H7 (cell line): ENCODE measurements around the gene KLHL22. TPM values are rescaled to one million over a fixed set of nuclear protein-coding genes. Genes with fewer than 3 reads are reported as not detected.

Experiments used
- DNase-seq: peaks from one replicate; pipeline ENCODE4 v3.0.0; 2012
- H3K27me3 ChIP-seq: 2 replicates; pipeline ENCODE4 v1.6.0; 2011; ENCODE audit warnings: mild to moderate bottlenecking, low read length; ENCODE audit not compliant: control insufficient read depth, insufficient read depth
- H3K36me3 ChIP-seq: replicated peaks from 2 replicates; pipeline ENCODE4 v1.5.1; 2011; ENCODE audit warnings: low read length; ENCODE audit not compliant: control insufficient read depth, insufficient read depth
- H3K4me3 ChIP-seq: 2 replicates; pipeline ENCODE4 v1.5.1; 2011; ENCODE audit warnings: low read depth, mild to moderate bottlenecking, control low read depth, low read length, moderate library complexity; ENCODE audit not compliant: insufficient read depth
- total RNA-seq: library from RNA; depleted of rRNA; stranded (reverse); fragments of >200 nt; shearing (Covaris generic); gene quantifications from 2 replicates; pipeline ENCODE4 v1.2.3, GENCODE V29; 2014

The KLHL22 gene
- total RNA-seq, 1 experiment from 2014 or later: 28.9 TPM

DNA sequence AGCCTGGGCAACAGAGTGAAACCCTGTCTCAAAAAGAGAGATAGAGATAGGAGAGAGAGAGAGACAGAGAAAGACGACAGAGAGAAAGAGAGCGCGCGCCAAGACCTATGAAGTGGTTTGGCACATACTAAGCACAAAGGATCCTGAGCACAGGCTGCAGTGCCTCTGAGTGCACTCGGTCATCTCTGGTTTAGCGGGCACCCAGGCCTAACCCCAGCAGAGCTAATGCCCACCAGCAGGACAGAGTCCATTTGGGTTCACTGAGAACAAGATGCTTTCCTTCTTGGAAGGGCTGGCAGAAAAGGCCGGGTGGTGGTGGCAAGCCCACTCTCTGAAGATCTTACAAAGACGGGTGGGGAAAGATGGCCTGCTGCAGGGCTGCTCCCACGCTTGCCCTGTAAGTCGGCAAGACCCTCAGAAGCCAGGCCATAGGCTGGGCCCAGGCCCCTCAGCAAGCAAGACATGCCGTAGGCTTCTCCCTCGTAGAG, 61.3 kb downstream of the KLHL22 start:
- peaks cover 63% of the 10 kb centered on the region for H3K27me3 ChIP-seq
- H3K4me3 ChIP-seq: no peak overlapping the region
- H3K36me3 ChIP-seq: no peaks in the 10 kb centered on the region
- peak; percentile 28 for DNase-seq

DNA sequence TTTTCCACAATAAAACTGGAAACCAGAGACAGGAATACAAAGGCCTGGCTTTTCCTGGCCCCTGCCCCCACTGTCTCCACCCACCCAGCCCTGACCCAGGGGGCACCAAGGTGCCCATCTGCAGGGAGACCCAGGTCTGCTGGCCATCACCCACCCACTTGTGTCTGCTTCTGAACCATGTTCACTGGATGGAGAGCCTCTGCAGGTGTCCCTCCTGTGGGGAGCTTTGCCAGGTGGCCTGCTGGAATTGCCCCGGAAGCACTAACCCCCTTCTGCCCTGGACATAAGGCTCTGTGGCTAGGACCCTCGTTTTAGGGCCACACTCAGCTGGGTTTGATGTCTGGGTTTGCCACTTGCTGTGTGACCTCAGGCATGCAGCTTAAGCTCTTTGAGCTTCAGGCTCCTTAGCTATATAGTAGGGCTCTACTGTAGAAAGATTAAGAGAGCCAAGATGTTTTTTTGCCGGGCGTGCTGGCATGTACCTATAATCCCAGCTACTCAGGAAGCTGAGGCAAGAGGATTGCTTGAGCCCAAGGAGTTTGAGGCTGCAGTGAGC, 61.8 kb downstream of the KLHL22 start:
- peak; percentile 38 for DNase-seq
- Histone ChIP-seq H3K27me3 (peaks cover 61% of the 10 kb centered on the region), H3K36me3 (no peaks in the 10 kb centered on the region), H3K4me3 (no peak overlapping the region)

DNA sequence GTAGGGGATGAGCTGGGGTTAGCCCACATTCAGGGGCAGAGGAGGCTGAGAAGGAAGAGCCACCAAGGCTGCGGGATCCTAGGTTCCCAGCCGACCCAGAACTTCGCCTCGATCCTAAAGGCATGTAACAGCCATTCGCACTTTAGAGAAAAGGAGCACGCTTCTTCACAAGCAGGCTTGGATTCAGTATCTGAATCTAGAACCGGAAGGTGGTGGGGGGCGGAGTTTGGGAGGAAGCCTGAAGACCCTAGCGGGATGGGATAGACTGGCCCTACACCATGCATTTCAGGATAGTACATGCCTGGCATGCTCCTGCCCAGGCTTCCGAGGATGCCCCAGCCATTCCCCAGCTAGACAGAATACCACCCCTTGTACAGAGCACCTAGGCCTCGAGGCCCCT, 62.4 kb downstream of the KLHL22 start:
- H3K27me3 ChIP-seq: peaks cover 56% of the 10 kb centered on the region
- H3K4me3 ChIP-seq: no peak overlapping the region
- no peaks in the 10 kb centered on the region for H3K36me3 ChIP-seq
- peak; percentile 47 for DNase-seq

DNA sequence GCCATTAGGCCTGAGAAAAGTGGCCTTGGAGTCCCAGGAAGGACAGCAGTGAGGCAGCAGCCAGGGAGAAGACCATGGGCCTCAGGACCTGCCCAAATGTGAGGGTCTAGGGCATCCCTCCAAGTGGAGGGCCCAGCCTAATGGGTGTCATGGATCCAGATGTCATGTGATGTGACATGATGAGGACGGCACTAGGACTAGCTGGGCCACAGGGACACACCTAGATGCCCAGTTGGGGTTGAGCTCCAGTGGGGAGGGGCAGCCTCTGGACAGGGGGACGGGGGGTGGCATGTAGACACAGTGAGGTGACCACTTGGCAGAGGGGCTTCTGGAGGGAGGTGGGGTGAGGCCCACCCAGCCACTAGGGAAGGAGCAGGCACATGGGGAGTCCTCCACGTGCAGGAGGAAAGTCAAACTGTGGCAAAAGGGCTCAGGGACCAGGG, 63.3 kb downstream of the KLHL22 start:
- peaks cover 50% of the 10 kb centered on the region for H3K27me3 ChIP-seq
- peaks cover 5% of the 10 kb centered on the region for H3K36me3 ChIP-seq
- DNase-seq: peak; percentile 36
- H3K4me3 ChIP-seq: no peak overlapping the region

DNA sequence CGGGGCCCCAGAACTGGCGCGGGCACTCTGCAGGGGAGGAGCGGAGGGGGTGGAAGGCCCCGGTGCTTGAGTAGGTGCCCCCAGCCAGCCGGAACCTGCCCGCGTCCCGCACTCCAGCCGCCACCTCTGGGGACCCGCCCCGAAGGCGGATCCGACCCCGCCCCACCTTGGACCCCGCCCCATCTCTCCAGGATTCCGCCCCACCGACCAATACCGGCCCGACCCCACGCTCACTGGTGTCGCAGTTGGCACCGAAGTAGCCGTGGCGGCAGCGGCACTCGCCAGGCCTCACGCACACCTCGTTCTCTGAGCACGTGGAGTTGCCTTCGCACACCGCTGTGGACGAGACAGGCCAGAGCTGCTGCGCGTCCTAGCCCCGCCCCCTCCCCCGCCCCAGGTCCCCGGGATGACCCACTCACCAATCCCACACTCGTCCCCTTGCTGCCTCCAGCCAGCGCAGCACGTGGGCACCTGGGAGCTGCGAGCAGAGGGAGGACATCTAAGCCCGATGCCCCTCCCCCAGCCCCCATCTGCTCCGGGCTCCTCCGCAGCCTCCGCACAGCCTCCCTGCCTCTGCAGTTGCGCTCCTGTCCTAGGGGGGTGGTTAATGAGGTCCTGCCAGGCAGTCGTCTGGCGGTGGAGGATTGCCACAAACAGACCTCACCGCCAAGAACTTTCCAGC, 63.9 kb downstream of the KLHL22 start:
- Histone ChIP-seq H3K27me3 (peaks cover 44% of the 10 kb centered on the region), H3K4me3 (peak overlapping the region; percentile 36), H3K36me3 (peaks cover 6% of the 10 kb centered on the region)
- DNase-seq: peak; percentile 91

DNA sequence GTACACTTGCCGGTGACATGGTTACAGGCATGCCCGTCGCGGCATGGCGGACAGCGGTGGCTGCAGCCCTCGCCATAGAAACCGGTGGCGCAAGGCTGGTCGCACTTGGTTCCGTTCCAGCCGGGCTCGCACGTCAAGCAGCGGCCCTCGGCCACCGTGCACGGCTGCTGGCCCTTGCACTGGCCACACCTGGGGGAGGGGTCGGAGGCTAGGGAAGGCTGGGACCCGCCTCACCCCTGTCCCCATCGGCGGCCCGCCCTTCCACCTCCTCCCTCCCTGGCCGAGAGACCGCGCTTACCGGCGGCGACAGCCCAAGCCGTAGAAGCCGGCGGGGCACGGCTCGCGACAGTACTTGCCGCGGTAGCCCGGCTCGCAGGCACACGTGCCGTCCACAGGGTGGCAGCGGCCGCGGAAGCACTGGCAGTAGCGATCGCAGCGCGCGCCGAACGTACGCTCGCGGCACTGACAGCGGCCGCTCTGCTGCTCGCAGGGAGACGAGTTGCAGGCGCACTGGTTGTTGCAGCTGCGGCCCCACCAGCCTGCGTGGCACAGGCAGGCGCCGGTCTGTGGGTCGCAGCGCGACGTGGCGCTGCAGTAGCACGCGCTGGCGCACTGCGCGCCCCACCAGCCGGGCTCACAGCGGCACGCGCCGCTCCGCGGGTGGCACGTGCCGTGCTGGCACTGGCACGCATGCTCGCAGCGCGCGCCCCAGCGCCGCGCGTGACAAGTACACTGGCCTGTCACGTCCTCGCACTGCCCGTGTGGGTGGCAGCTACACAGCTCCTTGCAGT, 64.7 kb downstream of the KLHL22 start:
- peak; percentile 93 for DNase-seq
- peaks cover 38% of the 10 kb centered on the region for H3K27me3 ChIP-seq
- H3K36me3 ChIP-seq: peaks cover 6% of the 10 kb centered on the region
- H3K4me3 ChIP-seq: peak overlapping the region; percentile 36

DNA sequence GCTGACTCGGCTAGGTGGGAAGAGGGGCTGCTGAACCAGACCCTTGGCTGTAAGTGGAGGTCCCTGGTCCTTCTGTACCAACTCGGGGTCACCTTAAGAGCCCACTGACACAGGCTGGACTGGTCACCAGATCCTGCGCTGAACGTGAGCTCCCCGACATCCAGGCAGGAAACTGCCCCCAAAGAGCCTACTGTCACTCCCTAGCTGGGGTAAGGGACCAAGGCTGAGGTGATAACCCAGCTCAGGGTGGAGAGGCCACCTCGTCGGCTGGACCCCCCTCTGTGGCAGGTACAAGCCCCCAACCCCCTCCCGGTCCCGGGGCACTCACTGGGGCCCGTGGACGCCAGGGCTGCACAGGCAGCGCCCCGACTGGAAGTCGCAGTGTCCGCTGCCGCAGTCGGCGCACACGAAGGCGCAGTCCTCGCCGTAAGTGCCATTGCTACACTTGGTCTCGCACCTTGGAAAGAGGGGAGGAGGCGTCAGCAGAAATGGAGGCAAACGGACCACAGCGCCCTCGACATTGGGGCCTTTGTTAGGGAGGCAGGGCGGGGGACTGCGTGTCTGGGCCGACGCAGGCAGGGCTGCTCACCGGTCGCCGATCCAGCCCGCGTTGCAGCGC, 65.4 kb downstream of the KLHL22 start:
- H3K4me3 ChIP-seq: peak overlapping the region; percentile 36
- peaks cover 31% of the 10 kb centered on the region for H3K27me3 ChIP-seq
- H3K36me3 ChIP-seq: peaks cover 6% of the 10 kb centered on the region
- DNase-seq: peak; percentile 80

DNA sequence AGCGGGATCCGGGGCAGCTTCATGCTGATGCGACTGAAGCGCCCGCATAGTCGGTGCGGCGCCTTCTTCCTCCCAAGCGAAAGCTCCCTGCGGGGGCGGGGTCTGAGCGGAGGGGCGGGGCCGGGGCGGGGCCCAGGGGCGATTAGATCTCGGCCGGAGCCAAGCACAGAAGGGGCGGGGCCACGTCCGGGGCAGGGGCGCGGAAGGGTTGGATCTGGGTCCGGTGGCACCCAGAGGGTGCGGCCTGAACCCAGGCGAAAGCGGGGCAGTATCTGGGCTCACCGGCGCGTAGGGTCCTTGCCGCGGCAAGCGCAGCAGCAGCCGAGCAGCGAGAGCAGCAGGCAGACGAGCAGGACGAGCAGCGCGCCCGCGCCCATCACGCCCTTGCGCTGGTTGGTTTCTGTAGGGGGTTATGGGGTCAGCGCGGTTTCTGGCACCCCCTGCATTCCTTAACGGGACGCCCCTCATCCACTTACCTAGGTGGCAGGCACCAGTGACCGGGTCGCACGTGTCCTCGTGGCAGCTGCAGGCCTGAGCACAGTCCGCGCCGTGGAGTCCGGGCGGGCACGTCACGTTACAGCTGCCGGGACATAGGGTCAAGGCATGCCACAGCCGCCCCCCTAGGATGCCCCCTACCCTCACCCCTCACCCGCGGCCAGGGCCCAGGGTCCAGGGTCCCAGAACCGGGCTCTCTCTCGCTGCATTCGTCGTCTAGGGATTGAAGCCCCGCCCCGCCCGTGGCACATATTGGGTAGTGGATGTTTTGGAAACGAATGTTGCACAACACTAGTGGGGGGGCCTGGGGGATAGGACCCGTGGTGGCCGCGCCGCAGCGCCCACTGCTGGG, 66.1 kb downstream of the KLHL22 start:
- peak overlapping the region; percentile 13; the same call in 1 of the 2 replicates for H3K4me3 ChIP-seq
- H3K27me3 ChIP-seq: peaks cover 28% of the 10 kb centered on the region
- DNase-seq: peak; percentile 99
- H3K36me3 ChIP-seq: peaks cover 6% of the 10 kb centered on the region

DNA sequence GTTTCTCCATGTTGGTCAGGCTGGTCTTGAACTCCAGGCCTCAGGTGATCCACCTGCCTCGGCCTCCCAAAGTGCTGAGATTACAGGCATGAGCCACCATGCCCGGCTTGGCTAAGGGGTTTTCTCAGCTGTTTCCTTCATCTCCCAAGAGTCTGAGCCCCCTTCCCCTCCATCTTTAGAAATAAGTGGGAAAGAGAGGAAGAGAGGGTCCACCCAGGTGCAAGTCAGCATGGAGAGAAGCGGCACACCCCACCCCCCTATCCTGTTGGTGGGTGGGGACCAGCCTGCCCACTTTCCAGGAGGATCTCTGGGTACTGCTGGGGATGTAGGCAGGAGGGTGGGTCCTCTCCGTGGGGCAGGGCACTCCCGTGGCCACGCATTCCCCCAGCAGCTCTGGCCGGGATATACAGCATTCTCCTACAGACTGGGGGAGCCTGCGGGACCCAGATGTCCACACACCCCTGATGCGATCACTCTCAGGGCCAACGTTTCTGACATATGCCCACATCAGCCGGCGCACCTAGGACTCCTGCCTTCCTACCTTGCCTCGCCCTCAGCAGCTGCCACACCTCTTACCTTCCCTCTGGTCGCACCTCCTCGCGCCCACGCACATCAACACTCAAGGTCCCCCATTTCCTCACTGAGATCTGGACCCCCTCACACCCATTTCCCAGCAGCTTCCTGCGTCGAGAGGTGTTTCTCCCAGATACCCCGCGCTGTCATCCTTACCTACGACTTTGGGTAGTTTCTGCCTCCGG, 66.9 kb downstream of the KLHL22 start:
- no peak for DNase-seq
- Histone ChIP-seq H3K36me3 (peaks cover 6% of the 10 kb centered on the region), H3K27me3 (peaks cover 28% of the 10 kb centered on the region), H3K4me3 (no peak overlapping the region)

DNA sequence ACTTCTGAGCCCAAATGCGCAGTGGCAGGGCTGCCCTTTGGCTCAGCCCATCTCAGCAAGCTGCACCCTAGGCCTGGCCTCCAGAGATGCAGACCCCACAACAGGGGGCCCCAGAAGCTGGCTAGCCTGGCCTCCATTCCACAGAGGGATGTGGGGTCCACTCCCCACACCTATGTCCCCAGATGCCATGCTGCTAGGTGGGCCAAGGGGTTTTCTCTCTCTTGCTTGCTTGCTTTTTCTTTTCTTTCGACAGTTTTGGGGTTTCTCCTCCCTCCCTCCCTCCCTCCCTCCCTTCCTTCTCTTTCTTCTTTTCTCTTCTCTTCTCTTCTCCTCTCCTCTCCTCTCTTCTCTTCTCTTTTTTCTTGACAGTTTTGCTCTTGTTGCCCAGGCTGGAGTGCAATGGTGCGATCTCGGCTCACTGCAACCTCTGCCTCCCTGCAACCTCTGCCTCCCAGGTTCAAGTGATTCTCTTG, 67.6 kb downstream of the KLHL22 start:
- Histone ChIP-seq H3K36me3 (peaks cover 6% of the 10 kb centered on the region), H3K4me3 (no peak overlapping the region), H3K27me3 (peaks cover 28% of the 10 kb centered on the region)
- no peak for DNase-seq

DNA sequence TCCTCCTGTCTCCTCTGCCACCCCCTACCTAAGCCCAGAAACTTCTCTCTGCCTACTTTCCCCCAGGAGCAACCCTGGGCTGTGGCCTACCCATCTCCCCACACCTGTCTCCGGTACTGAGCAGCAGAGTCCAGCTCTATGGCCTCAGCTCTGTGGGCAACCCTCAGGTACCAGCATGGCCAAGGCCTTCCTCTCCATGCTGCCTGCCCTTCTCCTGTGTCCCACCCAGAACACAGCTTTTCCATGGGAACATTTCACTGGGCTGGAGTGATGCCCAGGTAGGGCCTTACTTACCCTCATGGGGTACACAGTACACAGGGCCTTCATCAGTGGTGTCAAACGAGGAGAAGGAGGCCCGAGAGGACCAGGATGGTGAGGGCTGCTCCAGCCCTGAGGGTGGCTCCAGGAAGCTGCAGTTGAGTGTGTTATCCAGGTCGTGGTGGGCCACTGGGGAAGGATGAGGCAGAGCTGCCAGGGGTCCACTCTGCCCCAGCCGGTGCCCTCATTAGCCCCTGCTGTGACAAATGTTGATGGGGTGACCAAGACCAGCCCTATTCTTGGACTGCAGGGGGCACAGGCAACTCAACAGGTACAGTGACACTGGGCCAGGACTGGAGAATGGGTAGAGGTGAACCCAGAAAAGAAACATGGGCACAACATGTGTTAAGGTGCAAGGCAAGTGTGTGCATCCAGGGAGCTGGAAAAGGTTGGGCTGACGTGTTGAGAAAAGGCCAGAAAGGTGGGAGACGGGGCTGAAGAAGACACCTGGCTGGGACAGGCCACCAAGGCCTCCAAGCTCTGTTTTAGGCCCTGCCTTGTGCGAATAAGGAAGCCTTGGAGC, 68.3 kb downstream of the KLHL22 start:
- peaks cover 6% of the 10 kb centered on the region for H3K36me3 ChIP-seq

DNA sequence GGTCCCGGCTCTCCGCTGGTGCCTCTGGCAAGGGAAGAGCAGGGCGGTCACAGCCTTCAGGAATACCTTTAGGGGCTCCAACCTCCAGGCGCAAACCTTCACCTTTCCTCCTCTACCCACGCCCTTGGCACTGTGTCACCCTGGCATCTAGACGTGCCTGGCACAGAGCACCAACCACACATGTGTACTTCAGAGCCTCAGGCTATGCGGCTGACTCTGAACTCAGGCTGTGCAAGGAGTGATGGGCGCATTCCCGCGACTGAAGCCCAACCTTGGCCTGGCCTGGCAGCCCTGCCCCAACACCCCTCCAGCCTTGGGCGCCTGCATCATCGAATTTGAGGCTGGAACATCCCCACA, 69.4 kb downstream of the KLHL22 start:
- Histone ChIP-seq H3K36me3 (peaks cover 6% of the 10 kb centered on the region), H3K27me3 (peaks cover 18% of the 10 kb centered on the region), H3K4me3 (no peak overlapping the region)
- peak; percentile 45 for DNase-seq

More for the DNA sequence above, 68.3 kb downstream of the KLHL22 start:
- no peak for DNase-seq
- Histone ChIP-seq H3K4me3 (no peak overlapping the region), H3K27me3 (peaks cover 27% of the 10 kb centered on the region)
